Esophagus muscularis mucosa (tissue), 3 donors: ENCODE results near the gene TMEM198.

Experiments
- POLR2A ChIP-seq: fragments of 450-650 bp; IDR thresholded peaks from one replicate; pipeline ENCODE4 v1.6.1; 2017; ENCODE audit warnings: antibody characterized with exemption, moderate library complexity, mild to moderate bottlenecking, low read depth
- POLR2AphosphoS5 ChIP-seq, 2 donors: sonication (generic); formaldehyde crosslinking; IDR thresholded peaks; one replicate each; pipeline ENCODE4 v1.6.1; 2017; ENCODE audit warnings: antibody characterized with exemption in 2 of 2
- TF ChIP-seq, protein P1 (sequence below), 3 experiments: fragments of 200-600 bp in 2 of 3; fragments of 450-650 bp in 1 of 3; sonication (generic) in 2 of 3; IDR thresholded peaks; one replicate each; pipeline ENCODE4 v1.5.1; 2017 to 2019; ENCODE audit warnings: antibody characterized with exemption in 3 of 3, mild to moderate bottlenecking in 2 of 3, moderate library complexity in 1 of 3

DNA sequence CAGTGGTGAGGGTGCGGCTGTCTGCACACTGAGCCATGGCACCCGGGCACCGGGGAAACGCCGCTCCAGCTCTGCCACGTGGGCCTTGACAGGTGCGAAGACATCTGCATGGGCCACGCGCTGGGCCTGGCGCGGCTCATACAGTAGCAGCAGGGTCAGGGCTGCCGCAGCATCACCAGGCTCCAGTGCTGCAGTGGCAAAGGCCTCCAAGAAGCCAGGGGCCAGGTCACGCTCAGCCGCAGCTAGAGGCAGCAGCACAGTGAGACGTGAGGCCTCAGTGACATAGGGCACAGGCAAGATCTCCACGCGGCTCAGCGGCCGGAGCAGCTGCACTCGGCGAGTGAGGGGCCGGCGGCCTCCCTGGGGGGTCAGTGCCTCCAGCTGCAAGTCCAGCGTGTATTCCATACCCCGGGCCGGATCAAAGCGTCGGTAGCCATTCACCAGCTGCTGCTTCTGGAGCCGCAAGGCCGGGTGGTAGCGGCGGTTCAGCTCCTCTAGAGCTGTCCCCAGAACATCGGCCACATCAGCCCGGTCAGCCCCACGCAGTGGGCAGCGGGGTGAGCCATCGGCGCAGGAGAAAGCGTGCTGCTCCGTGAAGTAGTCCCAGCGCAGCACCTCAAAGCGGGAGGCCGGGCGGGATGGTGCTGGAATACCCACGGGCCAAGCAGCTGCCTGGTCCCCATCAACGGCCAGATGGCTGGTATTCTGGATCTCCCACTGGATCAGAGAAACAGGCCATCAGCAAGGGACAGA lies 3.7 kb upstream of the TMEM198 start:
- TF ChIP-seq, protein P1, sequence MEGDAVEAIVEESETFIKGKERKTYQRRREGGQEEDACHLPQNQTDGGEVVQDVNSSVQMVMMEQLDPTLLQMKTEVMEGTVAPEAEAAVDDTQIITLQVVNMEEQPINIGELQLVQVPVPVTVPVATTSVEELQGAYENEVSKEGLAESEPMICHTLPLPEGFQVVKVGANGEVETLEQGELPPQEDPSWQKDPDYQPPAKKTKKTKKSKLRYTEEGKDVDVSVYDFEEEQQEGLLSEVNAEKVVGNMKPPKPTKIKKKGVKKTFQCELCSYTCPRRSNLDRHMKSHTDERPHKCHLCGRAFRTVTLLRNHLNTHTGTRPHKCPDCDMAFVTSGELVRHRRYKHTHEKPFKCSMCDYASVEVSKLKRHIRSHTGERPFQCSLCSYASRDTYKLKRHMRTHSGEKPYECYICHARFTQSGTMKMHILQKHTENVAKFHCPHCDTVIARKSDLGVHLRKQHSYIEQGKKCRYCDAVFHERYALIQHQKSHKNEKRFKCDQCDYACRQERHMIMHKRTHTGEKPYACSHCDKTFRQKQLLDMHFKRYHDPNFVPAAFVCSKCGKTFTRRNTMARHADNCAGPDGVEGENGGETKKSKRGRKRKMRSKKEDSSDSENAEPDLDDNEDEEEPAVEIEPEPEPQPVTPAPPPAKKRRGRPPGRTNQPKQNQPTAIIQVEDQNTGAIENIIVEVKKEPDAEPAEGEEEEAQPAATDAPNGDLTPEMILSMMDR (IDR thresholded peaks at IDR 0.05): no peak
- TF ChIP-seq POLR2A (no peak), POLR2AphosphoS5 (IDR thresholded peaks at IDR 0.05) (no peak)
